GM23338 (cell line): ENCODE measurements around the gene ZNF831. TPM values are rescaled to one million over a fixed set of nuclear protein-coding genes. Genes with fewer than 3 reads are reported as not detected.

Experiments
- ATAC-seq: fragments of 200-7000 bp; cut with Tn5 transposase; 3 replicates; pipeline ENCODE4 v1.9.1; 2020
- DNase-seq: peaks from one replicate; pipeline ENCODE4 v3.0.0-alpha.2; 2015; ENCODE audit warnings: low spot score
- H2AFZ ChIP-seq: fragments of 200-600 bp; sonication (generic); 2 replicates; pipeline ENCODE4 v1.8.0; 2016; ENCODE audit warnings: antibody characterized with exemption, mild to moderate bottlenecking, moderate library complexity
- H3F3A ChIP-seq: fragments of 200-600 bp; sonication (generic); replicated peaks from 2 replicates; pipeline ENCODE4 v1.8.0; 2017; ENCODE audit warnings: antibody characterized with exemption, mixed run types, low read depth
- H3K27ac ChIP-seq: fragments of 200-600 bp; sonication (generic); 2 replicates; pipeline ENCODE4 v1.6.1; 2016; ENCODE audit warnings: low read depth
- H3K27me3 ChIP-seq: fragments of 200-600 bp; sonication (generic); 2 replicates; pipeline ENCODE4 v1.8.0; 2016; ENCODE audit warnings: mild to moderate bottlenecking, mixed run types, moderate library complexity; ENCODE audit not compliant: insufficient read depth
- H3K36me3 ChIP-seq: fragments of 200-600 bp; sonication (generic); 2 replicates; pipeline ENCODE4 v1.8.0; 2016; ENCODE audit warnings: mild to moderate bottlenecking; ENCODE audit not compliant: insufficient read depth
- H3K4me1 ChIP-seq: fragments of 200-600 bp; sonication (generic); 2 replicates; pipeline ENCODE4 v1.8.0; 2016; ENCODE audit warnings: mild to moderate bottlenecking, moderate library complexity; ENCODE audit not compliant: insufficient read depth
- H3K4me2 ChIP-seq: fragments of 200-600 bp; sonication (generic); 2 replicates; pipeline ENCODE4 v1.7.1; 2017; ENCODE audit warnings: mixed run types
- H3K4me3 ChIP-seq: fragments of 200-600 bp; sonication (generic); 2 replicates; pipeline ENCODE4 v1.6.1; 2016; ENCODE audit warnings: mixed run types
- H3K79me2 ChIP-seq: fragments of 200-600 bp; sonication (generic); replicated peaks from 2 replicates; pipeline ENCODE4 v1.8.0; 2017; ENCODE audit warnings: mild to moderate bottlenecking; ENCODE audit not compliant: insufficient read depth
- H3K9me2 ChIP-seq: fragments of 200-600 bp; sonication (generic); 2 replicates; pipeline ENCODE4 v1.8.0; 2017; ENCODE audit not compliant: insufficient read depth
- H4K20me1 ChIP-seq: fragments of 200-600 bp; sonication (generic); replicated peaks from 2 replicates; pipeline ENCODE4 v1.8.0; 2017; ENCODE audit warnings: mild to moderate bottlenecking; ENCODE audit not compliant: insufficient read depth
- H3K27ac Mint-ChIP-seq: 2 replicates; pipeline ENCODE4 v1.8.0; 2020; ENCODE audit warnings: inconsistent platforms, mild to moderate bottlenecking, moderate library complexity, mixed read lengths
- H3K27me3 Mint-ChIP-seq: 3 replicates; pipeline ENCODE4 v1.8.0; 2022; ENCODE audit warnings: low read depth, mild to moderate bottlenecking, moderate library complexity, mixed read lengths, inconsistent platforms; ENCODE audit not compliant: insufficient read depth, poor library complexity
- H3K36me3 Mint-ChIP-seq: 3 replicates; pipeline ENCODE4 v1.8.0; 2021; ENCODE audit warnings: low read depth, mild to moderate bottlenecking, inconsistent platforms, moderate library complexity, mixed read lengths
- H3K4me1 Mint-ChIP-seq: 3 replicates; pipeline ENCODE4 v1.8.0; 2020; ENCODE audit warnings: mild to moderate bottlenecking, inconsistent platforms, mixed read lengths
- H3K4me3 Mint-ChIP-seq: 3 replicates; pipeline ENCODE4 v1.8.0; 2021; ENCODE audit warnings: moderate library complexity, mild to moderate bottlenecking, inconsistent platforms, mixed read lengths
- H3K9me3 Mint-ChIP-seq: 3 replicates; pipeline ENCODE4 v1.8.0; 2020; ENCODE audit warnings: moderate library complexity, mild to moderate bottlenecking, inconsistent platforms, mixed read lengths
- CREB1 ChIP-seq: fragments of 250-450 bp; sonication (Bioruptor Pico); IDR thresholded peaks from 2 replicates; pipeline ENCODE4 v1.5.0; 2020; ENCODE audit warnings: low read depth, mild to moderate bottlenecking, moderate library complexity
- EZH2 ChIP-seq: fragments of 200-600 bp; sonication (generic); IDR thresholded peaks from one replicate; pipeline ENCODE4 v1.8.0; 2017; ENCODE audit warnings: antibody characterized with exemption, mild to moderate bottlenecking, low read depth; ENCODE audit not compliant: unreplicated experiment
- EZH2phosphoT487 ChIP-seq: fragments of 200-600 bp; sonication (generic); IDR thresholded peaks from one replicate; pipeline ENCODE4 v1.8.1; 2018; ENCODE audit warnings: antibody characterized with exemption; ENCODE audit not compliant: unreplicated experiment
- JUNB ChIP-seq: IDR thresholded peaks from one replicate; pipeline ENCODE4 v1.6.1; 2016; ENCODE audit warnings: antibody characterized with exemption; ENCODE audit not compliant: unreplicated experiment
- NANOG ChIP-seq: IDR thresholded peaks from 2 replicates; pipeline ENCODE4 v1.6.1; 2016; ENCODE audit warnings: antibody characterized with exemption, borderline replicate concordance
- POLR2AphosphoS5 ChIP-seq: IDR thresholded peaks from 2 replicates; pipeline ENCODE4 v1.6.1; 2016; ENCODE audit warnings: antibody characterized with exemption, low read depth
- STAT1 ChIP-seq: IDR thresholded peaks from one replicate; pipeline ENCODE4 v1.6.1; 2016; ENCODE audit warnings: antibody characterized with exemption; ENCODE audit not compliant: unreplicated experiment
- ZNF114 ChIP-seq: fragments of 250-450 bp; sonication (Bioruptor Pico); IDR thresholded peaks from 2 replicates; pipeline ENCODE4 v1.5.0; 2020; ENCODE audit warnings: mild to moderate bottlenecking, moderate library complexity
- ZNF331 ChIP-seq: fragments of 250-450 bp; sonication (Bioruptor Pico); IDR thresholded peaks from 2 replicates; pipeline ENCODE4 v1.5.0; 2020; ENCODE audit warnings: low read depth, mild to moderate bottlenecking, moderate library complexity
- polyA plus RNA-seq: library from polyadenylated mRNA; unstranded; fragments of >200 nt; fragmentation: Nextera tagmentation; extraction: Ambion mirVana; gene quantifications from 2 replicates; pipeline ENCODE4 v1.2.1, GENCODE V29; 2016
- total RNA-seq: library from RNA; depleted of rRNA; stranded (reverse); fragments of >200 nt; shearing (Covaris generic); gene quantifications from 2 replicates; pipeline ENCODE4 v1.2.3, GENCODE V29; 2014
- TF ChIP-seq, protein P1 (sequence below): IDR thresholded peaks from 2 replicates; pipeline ENCODE4 v1.6.1; 2016; ENCODE audit warnings: antibody characterized with exemption
- TF ChIP-seq, protein P2 (sequence below): fragments of 250-450 bp; sonication (Bioruptor Pico); IDR thresholded peaks from 2 replicates; pipeline ENCODE4 v1.5.0; 2020; ENCODE audit warnings: mild to moderate bottlenecking, moderate library complexity
- TF ChIP-seq, protein P3 (sequence below): IDR thresholded peaks from one replicate; pipeline ENCODE4 v1.6.1; 2018; ENCODE audit warnings: antibody characterized with exemption; ENCODE audit not compliant: unreplicated experiment

ZNF831 gene
- total and polyA plus RNA-seq, 2 experiments from 2014 or later: not detected

DNA sequence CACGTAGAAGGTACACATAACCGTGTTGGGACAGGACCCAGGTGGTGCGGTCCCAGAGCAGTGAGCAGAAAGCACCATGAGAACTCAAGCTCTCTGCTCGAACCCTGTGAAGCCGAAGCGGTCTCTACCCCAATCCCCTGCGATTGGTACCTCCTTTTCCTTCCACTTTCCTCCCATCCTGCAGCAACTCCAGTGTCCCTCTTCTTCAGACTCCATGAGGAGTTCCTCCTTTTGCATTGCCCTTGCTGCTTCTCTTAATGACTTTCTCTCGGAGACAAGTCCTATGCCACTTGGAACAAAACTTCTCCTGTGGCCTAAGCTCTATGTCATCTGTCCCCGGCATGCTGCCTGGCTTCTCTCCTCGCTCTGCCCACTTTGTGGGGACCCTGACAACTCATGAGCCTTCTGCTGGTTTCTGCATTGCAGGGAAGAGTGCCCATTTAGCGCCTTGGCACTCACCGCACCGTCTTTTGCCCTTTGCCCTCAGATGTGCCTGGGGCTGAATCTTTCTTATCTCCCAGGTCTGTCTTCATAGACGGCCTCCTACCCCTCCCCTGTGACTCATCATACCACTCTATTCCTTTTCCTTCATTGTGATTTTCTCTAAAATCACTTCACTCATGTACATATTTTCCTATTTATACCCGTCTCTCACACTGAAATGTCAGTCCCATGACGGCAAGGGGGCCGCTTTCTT is 9.2 kb upstream of the ZNF831 start (continued):
- TF ChIP-seq, protein P1, sequence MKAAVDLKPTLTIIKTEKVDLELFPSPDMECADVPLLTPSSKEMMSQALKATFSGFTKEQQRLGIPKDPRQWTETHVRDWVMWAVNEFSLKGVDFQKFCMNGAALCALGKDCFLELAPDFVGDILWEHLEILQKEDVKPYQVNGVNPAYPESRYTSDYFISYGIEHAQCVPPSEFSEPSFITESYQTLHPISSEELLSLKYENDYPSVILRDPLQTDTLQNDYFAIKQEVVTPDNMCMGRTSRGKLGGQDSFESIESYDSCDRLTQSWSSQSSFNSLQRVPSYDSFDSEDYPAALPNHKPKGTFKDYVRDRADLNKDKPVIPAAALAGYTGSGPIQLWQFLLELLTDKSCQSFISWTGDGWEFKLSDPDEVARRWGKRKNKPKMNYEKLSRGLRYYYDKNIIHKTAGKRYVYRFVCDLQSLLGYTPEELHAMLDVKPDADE: no peak
- no peak for TF ChIP-seq POLR2AphosphoS5
- no peak for TF ChIP-seq JUNB
- TF ChIP-seq CREB1: no peak
- no peak for TF ChIP-seq NANOG
- no peak for TF ChIP-seq EZH2

DNA sequence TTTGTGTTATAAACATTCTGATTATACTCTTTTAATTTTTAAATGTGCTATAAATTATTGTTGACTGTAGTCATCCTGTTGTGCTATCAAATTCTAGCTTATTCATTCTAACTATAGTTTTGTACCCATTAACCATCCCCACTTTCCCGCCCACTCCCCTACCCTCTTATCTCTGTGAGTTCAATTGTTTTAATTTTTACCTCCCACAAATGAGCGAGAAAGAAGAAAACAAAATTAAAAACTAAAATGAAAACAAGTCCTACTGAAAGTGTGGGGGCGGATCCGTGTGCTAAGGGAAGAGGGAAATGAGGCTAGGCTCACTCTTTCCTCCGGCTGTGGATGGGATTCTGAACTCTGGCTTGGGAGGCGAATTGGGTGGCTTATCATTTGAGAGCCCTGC is 6.6 kb upstream of the ZNF831 start:
- no peak for ATAC-seq
- H2AFZ ChIP-seq: peak overlapping the region; percentile 28; the same call in 1 of the 2 replicates
- H3K4me2 ChIP-seq: no peak overlapping the region
- H3K36me3 Mint-ChIP-seq: no peaks in the 10 kb centered on the region
- no peaks in the 10 kb centered on the region for H3F3A ChIP-seq
- peaks cover 4% of the 10 kb centered on the region for H3K27me3 Mint-ChIP-seq
- no peak overlapping the region for H3K4me3 ChIP-seq
- H3K4me3 Mint-ChIP-seq: no peak overlapping the region
- H3K79me2 ChIP-seq: no peaks in the 10 kb centered on the region
- H4K20me1 ChIP-seq: no peaks in the 10 kb centered on the region
- DNase-seq: no peak
- H3K9me2 ChIP-seq: no peaks in the 10 kb centered on the region
- H3K27ac Mint-ChIP-seq: no peak overlapping the region
- no peak overlapping the region for H3K27ac ChIP-seq
- H3K4me1 ChIP-seq: peaks cover 5% of the 10 kb centered on the region
- peaks cover 13% of the 10 kb centered on the region for H3K4me1 Mint-ChIP-seq
- H3K27me3 ChIP-seq: no peaks in the 10 kb centered on the region
- H3K9me3 Mint-ChIP-seq: no peaks in the 10 kb centered on the region; the same call in 2 of the 3 replicates
- H3K36me3 ChIP-seq: no peaks in the 10 kb centered on the region
- no peak for TF ChIP-seq NANOG
- no peak for TF ChIP-seq CREB1
- no peak for TF ChIP-seq ZNF331 (CRISPR knock-in tag)
- TF ChIP-seq, protein P2, sequence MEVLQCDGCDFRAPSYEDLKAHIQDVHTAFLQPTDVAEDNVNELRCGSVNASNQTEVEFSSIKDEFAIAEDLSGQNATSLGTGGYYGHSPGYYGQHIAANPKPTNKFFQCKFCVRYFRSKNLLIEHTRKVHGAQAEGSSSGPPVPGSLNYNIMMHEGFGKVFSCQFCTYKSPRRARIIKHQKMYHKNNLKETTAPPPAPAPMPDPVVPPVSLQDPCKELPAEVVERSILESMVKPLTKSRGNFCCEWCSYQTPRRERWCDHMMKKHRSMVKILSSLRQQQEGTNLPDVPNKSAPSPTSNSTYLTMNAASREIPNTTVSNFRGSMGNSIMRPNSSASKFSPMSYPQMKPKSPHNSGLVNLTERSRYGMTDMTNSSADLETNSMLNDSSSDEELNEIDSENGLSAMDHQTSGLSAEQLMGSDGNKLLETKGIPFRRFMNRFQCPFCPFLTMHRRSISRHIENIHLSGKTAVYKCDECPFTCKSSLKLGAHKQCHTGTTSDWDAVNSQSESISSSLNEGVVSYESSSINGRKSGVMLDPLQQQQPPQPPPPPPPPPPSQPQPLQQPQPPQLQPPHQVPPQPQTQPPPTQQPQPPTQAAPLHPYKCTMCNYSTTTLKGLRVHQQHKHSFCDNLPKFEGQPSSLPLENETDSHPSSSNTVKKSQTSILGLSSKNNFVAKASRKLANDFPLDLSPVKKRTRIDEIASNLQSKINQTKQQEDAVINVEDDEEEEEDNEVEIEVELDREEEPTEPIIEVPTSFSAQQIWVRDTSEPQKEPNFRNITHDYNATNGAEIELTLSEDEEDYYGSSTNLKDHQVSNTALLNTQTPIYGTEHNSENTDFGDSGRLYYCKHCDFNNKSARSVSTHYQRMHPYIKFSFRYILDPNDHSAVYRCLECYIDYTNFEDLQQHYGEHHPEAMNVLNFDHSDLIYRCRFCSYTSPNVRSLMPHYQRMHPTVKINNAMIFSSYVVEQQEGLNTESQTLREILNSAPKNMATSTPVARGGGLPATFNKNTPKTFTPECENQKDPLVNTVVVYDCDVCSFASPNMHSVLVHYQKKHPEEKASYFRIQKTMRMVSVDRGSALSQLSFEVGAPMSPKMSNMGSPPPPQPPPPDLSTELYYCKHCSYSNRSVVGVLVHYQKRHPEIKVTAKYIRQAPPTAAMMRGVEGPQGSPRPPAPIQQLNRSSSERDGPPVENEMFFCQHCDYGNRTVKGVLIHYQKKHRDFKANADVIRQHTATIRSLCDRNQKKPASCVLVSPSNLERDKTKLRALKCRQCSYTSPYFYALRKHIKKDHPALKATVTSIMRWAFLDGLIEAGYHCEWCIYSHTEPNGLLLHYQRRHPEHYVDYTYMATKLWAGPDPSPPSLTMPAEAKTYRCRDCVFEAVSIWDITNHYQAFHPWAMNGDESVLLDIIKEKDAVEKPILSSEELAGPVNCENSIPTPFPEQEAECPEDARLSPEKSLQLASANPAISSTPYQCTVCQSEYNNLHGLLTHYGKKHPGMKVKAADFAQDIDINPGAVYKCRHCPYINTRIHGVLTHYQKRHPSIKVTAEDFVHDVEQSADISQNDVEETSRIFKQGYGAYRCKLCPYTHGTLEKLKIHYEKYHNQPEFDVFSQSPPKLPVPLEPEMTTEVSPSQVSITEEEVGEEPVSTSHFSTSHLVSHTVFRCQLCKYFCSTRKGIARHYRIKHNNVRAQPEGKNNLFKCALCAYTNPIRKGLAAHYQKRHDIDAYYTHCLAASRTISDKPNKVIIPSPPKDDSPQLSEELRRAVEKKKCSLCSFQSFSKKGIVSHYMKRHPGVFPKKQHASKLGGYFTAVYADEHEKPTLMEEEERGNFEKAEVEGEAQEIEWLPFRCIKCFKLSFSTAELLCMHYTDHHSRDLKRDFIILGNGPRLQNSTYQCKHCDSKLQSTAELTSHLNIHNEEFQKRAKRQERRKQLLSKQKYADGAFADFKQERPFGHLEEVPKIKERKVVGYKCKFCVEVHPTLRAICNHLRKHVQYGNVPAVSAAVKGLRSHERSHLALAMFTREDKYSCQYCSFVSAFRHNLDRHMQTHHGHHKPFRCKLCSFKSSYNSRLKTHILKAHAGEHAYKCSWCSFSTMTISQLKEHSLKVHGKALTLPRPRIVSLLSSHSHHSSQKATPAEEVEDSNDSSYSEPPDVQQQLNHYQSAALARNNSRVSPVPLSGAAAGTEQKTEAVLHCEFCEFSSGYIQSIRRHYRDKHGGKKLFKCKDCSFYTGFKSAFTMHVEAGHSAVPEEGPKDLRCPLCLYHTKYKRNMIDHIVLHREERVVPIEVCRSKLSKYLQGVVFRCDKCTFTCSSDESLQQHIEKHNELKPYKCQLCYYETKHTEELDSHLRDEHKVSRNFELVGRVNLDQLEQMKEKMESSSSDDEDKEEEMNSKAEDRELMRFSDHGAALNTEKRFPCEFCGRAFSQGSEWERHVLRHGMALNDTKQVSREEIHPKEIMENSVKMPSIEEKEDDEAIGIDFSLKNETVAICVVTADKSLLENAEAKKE (CRISPR knock-in tag): no peak
- TF ChIP-seq, protein P3, sequence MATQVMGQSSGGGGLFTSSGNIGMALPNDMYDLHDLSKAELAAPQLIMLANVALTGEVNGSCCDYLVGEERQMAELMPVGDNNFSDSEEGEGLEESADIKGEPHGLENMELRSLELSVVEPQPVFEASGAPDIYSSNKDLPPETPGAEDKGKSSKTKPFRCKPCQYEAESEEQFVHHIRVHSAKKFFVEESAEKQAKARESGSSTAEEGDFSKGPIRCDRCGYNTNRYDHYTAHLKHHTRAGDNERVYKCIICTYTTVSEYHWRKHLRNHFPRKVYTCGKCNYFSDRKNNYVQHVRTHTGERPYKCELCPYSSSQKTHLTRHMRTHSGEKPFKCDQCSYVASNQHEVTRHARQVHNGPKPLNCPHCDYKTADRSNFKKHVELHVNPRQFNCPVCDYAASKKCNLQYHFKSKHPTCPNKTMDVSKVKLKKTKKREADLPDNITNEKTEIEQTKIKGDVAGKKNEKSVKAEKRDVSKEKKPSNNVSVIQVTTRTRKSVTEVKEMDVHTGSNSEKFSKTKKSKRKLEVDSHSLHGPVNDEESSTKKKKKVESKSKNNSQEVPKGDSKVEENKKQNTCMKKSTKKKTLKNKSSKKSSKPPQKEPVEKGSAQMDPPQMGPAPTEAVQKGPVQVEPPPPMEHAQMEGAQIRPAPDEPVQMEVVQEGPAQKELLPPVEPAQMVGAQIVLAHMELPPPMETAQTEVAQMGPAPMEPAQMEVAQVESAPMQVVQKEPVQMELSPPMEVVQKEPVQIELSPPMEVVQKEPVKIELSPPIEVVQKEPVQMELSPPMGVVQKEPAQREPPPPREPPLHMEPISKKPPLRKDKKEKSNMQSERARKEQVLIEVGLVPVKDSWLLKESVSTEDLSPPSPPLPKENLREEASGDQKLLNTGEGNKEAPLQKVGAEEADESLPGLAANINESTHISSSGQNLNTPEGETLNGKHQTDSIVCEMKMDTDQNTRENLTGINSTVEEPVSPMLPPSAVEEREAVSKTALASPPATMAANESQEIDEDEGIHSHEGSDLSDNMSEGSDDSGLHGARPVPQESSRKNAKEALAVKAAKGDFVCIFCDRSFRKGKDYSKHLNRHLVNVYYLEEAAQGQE: no peak
- TF ChIP-seq ZNF114 (CRISPR knock-in tag): no peak
- no peak for TF ChIP-seq EZH2
- TF ChIP-seq EZH2phosphoT487: no peak
- no peak for TF ChIP-seq POLR2AphosphoS5
- TF ChIP-seq STAT1: no peak
